Activated CD8-positive, alpha-beta memory T cell treated with anti-CD3 and anti-CD28 coated beads for 4 hours (primary cell): ENCODE data around the gene SACS.
"Not testable (repeated sequence)": the region's sequence is repeated elsewhere in the genome, so short reads cannot be mapped to it uniquely, and the experiment has no call there.

Experiments used
- DNase-seq, 2 donors: peaks; one replicate each; pipeline ENCODE4 v3.0.0-alpha.2; 2020; ENCODE audit warnings: low read depth in 2 of 2

The SACS gene

GRCh38 chr13:23456437-23457210 is 23.1 kb upstream of the SACS start:
- DNase-seq: no peak

GRCh38 chr13:23455401-23456185 is 22.1 kb upstream of the SACS start:
- DNase-seq: no peak

GRCh38 chr13:23453132-23453531 is 19.6 kb upstream of the SACS start:
- no peak for DNase-seq

GRCh38 chr13:23450340-23451046 is 17.0 kb upstream of the SACS start:
- no peak for DNase-seq

- DNase-seq: no peak
These were observed 16.1 kb upstream of the SACS start for GRCh38 chr13:23449398-23450162.

GRCh38 chr13:23447927-23448326 is 14.4 kb upstream of the SACS start:
- no peak for DNase-seq

GRCh38 chr13:23445794-23446193 is 12.3 kb upstream of the SACS start:
- no peak for DNase-seq

- no peak for DNase-seq
These were observed 10.4 kb upstream of the SACS start for GRCh38 chr13:23443878-23444277.

GRCh38 chr13:23443110-23443509 is 9.6 kb upstream of the SACS start:
- no peak for DNase-seq

GRCh38 chr13:23440821-23441618 is 7.5 kb upstream of the SACS start:
- no peak for DNase-seq

GRCh38 chr13:23440324-23440723 is 6.8 kb upstream of the SACS start:
- not testable (repeated sequence) for DNase-seq

- DNase-seq: no peak
These were observed 4.4 kb upstream of the SACS start for GRCh38 chr13:23437916-23438315.

- DNase-seq: no peak
These were observed 3.2 kb upstream of the SACS start for GRCh38 chr13:23436680-23437079.

GRCh38 chr13:23434491-23434890 is 989 bp upstream of the SACS start:
- DNase-seq: no peak

- no peak for DNase-seq
These were observed 876 bp downstream of the SACS start for GRCh38 chr13:23432626-23433025.

- no peak for DNase-seq
These were observed 2.8 kb downstream of the SACS start for GRCh38 chr13:23430664-23431063.

GRCh38 chr13:23427881-23428528 is 5.5 kb downstream of the SACS start:
- DNase-seq: no peak

GRCh38 chr13:23427342-23427843 is 6.1 kb downstream of the SACS start:
- no peak for DNase-seq

- no peak for DNase-seq
These were observed 11.9 kb downstream of the SACS start for GRCh38 chr13:23421596-23421995.
